Activated T-helper 1 cell treated with anti-CD3 and anti-CD28 coated beads, Interleukin-12 subunit alpha, Interleukin-12 subunit beta, Interleukin-2, Interleukin-4 antibody, amounts not matched to agents 30 ng/mL and 10 ng/mL and 1 ng/mL, durations not matched to agents 14 hours and 24 hours and 36 hours (primary cell): ENCODE results near the gene BTRC. TPM values are rescaled to one million over a fixed set of nuclear protein-coding genes. Genes with fewer than 3 reads are reported as not detected.
"Not testable (repeated sequence)": the region's sequence is repeated elsewhere in the genome, so short reads cannot be mapped to it uniquely, and the experiment has no call there.

Source experiments
- DNase-seq: peaks from one replicate; pipeline ENCODE4 v3.0.0; 2021; ENCODE audit warnings: low spot score
- H3K27ac Mint-ChIP-seq: one replicate; pipeline ENCODE4 v1.8.0; 2021; ENCODE audit warnings: mild to moderate bottlenecking, mixed read lengths
- H3K27me3 Mint-ChIP-seq: one replicate; pipeline ENCODE4 v1.8.0; 2022; ENCODE audit warnings: mild to moderate bottlenecking, moderate library complexity, mixed read lengths; ENCODE audit not compliant: insufficient read depth
- H3K36me3 Mint-ChIP-seq: one replicate; pipeline ENCODE4 v1.8.0; 2021; ENCODE audit warnings: low read depth, mixed read lengths
- H3K4me1 Mint-ChIP-seq: one replicate; pipeline ENCODE4 v1.8.0; 2021; ENCODE audit warnings: low read depth, mixed read lengths
- H3K4me3 Mint-ChIP-seq: one replicate; pipeline ENCODE4 v1.8.0; 2021; ENCODE audit warnings: mild to moderate bottlenecking, moderate library complexity, mixed read lengths
- H3K9me3 Mint-ChIP-seq: one replicate; pipeline ENCODE4 v1.8.0; 2021; ENCODE audit warnings: mixed read lengths
- intact Hi-C: fragments of 100-400 bp; cut with micrococcal nuclease; formaldehyde crosslinking; loops from one replicate; pipeline ENCODE4 v1.15.1; 2024
- total RNA-seq: library from RNA; stranded (reverse); gene quantifications from 2 replicates; pipeline ENCODE4 v1.2.3, GENCODE V29; 2022

Gene BTRC
- total RNA-seq, 1 donor from 2014 or later: 22.2 TPM

DNA sequence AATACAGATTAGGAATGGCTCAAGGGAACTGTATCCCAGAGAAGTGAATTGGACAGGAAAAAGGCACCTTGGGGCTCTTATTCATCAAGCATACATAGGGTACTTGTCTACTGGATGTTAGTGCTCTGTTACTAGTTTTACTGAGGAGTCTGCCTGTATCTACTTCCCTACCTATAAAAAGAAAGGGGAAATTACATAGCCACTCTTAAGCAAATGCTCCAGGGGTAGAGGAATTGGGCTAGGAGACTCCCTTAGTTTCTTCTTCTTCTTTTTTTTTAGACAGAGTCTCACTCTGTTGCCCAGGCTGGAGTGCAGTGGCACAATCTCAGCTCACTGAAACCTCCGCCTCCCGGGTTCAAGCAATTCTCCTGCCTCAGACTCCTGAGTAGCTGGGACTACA lies 239.4 kb downstream of the BTRC start:
- H3K9me3 Mint-ChIP-seq, H3K36me3 Mint-ChIP-seq, H3K4me1 Mint-ChIP-seq, DNase-seq, H3K27ac Mint-ChIP-seq, H3K4me3 Mint-ChIP-seq, intact Hi-C loops, H3K27me3 Mint-ChIP-seq: not testable (repeated sequence)

DNA sequence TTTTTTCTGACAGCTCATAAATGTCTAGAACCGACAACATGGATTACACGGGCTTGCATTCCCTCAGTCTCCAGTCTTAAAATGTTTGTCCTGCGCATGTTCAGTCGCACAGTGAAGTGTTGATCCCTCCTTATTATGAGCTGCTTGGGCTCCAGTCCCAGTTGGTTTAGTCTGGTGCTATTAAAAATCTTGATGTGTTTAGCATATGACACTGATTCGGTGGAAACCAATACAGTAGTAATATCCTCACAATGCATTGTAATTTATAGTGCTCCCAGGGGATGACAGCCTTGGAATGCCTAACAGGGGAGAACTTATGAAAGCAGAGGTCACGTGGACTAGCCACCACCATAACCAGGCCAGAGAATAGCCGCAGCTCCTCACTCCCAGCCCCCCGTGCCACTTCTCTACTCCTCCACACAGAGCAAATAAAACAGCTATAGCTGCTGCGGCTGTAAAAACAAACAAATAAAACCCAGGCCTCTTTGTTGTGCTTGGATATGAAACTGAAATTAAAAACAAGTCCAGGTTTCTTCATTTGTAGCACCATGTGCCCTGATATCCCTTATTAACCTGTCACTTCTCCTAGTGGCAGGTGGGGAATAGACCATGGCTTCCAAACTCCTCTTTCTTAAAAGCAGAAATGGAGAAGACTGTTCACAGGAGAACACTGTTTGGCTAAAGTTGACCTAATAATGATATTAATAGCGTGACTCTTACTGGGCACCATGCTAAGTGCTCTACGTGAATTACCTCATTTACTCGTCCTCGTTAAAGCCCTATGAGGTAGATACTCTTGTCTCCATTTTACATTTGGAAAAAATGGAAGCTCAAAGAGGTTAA lies 241.8 kb downstream of the BTRC start:
- no peaks in the 10 kb centered on the region for H3K4me1 Mint-ChIP-seq
- intact Hi-C loops: no loop called here
- no peak overlapping the region for H3K27ac Mint-ChIP-seq
- no peaks in the 10 kb centered on the region for H3K36me3 Mint-ChIP-seq
- no peak overlapping the region for H3K4me3 Mint-ChIP-seq
- no peaks in the 10 kb centered on the region for H3K9me3 Mint-ChIP-seq
- no peak for DNase-seq
- no peaks in the 10 kb centered on the region for H3K27me3 Mint-ChIP-seq

DNA sequence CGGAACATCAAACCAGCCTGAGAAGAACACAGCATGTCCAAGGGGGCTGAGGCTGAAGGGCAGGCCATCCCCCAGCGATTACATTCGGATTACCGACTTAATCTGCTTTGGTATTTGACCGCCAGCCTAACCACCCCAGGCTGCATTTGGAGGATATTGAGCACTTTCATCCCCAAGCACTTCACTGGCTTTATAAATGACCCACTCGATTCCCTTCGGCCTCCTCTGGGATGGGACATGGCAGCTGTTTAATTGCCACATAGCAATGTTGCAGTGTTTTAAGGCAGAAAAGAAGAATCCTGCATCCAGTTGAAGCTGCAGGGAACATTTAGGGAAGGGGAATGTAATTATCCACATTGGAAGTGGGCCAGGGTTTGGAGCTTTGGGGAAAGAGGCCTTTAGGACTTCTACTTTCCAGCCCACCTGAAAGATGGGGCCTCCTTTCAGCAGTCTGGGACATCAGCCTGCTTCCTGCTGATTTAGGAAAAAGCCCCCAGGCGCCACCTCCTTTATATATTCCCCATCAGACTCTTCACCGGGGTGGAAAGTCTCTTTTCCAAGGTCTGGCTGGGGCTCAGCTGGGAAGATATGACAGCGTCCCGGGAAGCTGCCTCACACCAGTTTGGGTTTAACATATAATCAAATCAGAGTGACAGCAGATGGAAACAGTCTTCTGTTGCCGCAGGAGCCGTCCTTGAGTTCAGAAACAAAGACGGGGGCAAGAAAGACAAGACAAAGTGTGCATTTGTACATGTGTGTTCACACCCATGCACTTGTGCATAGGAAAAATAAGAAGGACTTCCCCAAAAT lies 243.3 kb downstream of the BTRC start:
- DNase-seq: no peak
- no peak overlapping the region for H3K27ac Mint-ChIP-seq

DNA sequence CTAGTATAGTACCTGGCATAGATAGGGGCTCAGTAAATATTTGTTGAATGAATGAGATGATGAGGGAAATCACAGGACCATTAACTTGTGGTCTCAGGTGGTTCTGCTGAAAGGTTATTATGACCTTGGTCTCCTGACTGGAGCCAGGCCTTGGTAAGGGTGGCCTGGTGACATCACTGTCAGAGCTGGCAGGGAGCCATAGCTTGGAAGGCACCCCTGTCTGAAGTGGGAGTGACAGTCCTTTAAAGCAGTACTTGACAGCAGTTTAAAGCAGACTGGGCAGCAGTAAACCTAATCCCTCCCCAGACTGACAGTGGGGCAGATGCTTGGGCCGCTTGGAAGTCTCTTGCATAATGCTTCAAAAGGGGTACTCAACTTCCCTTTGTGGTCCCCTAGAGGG lies 247.6 kb downstream of the BTRC start:
- H3K9me3 Mint-ChIP-seq: no peaks in the 10 kb centered on the region
- no peaks in the 10 kb centered on the region for H3K4me1 Mint-ChIP-seq
- DNase-seq: no peak
- no peaks in the 10 kb centered on the region for H3K27me3 Mint-ChIP-seq
- H3K36me3 Mint-ChIP-seq: peaks cover 8% of the 10 kb centered on the region
- H3K4me3 Mint-ChIP-seq: no peak overlapping the region
- intact Hi-C loops: loop anchor here (5.0 kb wide), 1 partner anchor 101 kb away; no protein-coding TSS in a partner anchor
- H3K27ac Mint-ChIP-seq: no peak overlapping the region

More for the DNA sequence above, 243.3 kb downstream of the BTRC start:
- Mint-ChIP-seq H3K4me1 (no peaks in the 10 kb centered on the region), H3K36me3 (no peaks in the 10 kb centered on the region), H3K4me3 (no peak overlapping the region), H3K27me3 (no peaks in the 10 kb centered on the region), H3K9me3 (no peaks in the 10 kb centered on the region)
- intact Hi-C loops: no loop called here

DNA sequence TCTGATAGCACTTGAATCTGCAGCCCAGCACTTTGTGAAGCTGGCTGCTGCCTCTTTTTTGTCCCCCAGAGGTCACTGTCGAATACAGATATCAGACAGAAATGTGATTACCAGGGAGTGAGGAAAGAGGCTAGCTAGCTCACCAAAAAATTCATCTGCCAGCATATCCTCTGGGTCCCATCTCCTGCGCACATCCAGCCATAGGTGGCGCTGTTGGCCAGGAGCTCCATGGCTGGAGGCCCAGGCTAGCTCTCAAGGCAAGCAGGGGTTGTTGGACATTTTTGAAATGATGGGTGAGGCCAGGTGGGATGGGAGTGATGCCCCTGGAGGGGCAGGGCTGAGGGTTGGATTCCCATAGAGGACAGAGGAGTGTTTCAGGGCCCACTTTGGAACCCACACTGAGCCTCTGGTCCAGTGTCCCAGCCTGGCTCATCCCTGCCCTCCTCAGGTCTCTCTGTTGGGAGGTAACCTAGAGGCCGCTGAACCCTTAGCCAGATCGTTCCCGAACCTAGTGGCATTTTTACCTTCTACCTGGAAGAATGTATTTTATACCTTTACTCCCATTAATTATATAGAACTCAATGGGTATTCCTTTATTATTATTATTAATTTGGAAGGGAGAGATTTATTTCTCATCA lies 248.9 kb downstream of the BTRC start:
- no peaks in the 10 kb centered on the region for H3K4me1 Mint-ChIP-seq
- H3K9me3 Mint-ChIP-seq: no peaks in the 10 kb centered on the region
- no peak overlapping the region for H3K4me3 Mint-ChIP-seq
- peaks cover 8% of the 10 kb centered on the region for H3K36me3 Mint-ChIP-seq
- no peaks in the 10 kb centered on the region for H3K27me3 Mint-ChIP-seq
- H3K27ac Mint-ChIP-seq: no peak overlapping the region
- intact Hi-C loops: loop anchor here (1.0 to 5.0 kb wide), 2 partner anchors 99 to 178 kb away; no protein-coding TSS in a partner anchor
- peak; percentile 68 for DNase-seq

Other genes with a start within 250 kb of the BTRC start
- not detected in 2 replicates for gene TLX1, start 222.9 kb upstream of the BTRC start, total RNA-seq
- not detected in 2 replicates for gene LBX1, start 124.7 kb upstream of the BTRC start, total RNA-seq
- 32.4 and 33.5 TPM in 2 replicates for gene POLL, start 234.1 kb downstream of the BTRC start, total RNA-seq
- 3.6 and 4.8 TPM in 2 replicates for gene DPCD, start 234.2 kb downstream of the BTRC start, total RNA-seq